ENCODE data around the gene RELN.

RELN gene

DNA sequence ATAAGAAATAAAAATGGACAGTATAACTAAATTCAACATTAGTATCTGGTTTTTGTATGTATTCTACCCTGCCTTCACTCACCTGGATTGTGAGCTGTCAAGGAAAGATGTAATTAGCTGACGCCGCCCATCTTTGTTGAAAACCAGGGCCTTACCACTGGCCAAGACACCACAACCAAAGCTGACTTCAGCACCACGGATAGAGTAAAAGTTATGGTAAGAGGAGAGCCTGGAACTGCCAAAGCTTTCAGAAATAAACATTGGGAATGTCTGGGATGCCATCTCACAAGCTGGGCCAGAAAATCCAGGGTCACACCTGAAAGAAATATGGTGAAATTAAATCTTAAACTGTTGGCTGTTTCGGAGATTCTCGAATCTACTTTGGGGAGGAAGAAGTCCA is 353.3 kb downstream of the RELN start:
- Histone ChIP-seq H3K4me1 (ENCODE audit: control insufficient read depth in 1 of 2, insufficient read depth in 2 of 2, low read length in 2 of 2) (no peaks in the 10 kb centered on the region), H4K12ac (ENCODE audit: low read depth, low read length) (no peak overlapping the region), H3K14ac (ENCODE audit: low read length) (no peak overlapping the region), H3K9me3 (ENCODE audit: insufficient read depth, low read depth, low read length) (no peaks in the 10 kb centered on the region), H2AFZ (ENCODE audit: insufficient read depth, low read length, poor library complexity) (no peak overlapping the region), H3K79me2 (ENCODE audit: control insufficient read depth, insufficient read depth, low read length, poor library complexity) (no peaks in the 10 kb centered on the region), H3K27ac (ENCODE audit: low read depth, low read length) (no peak overlapping the region), H3K27me3 (ENCODE audit: insufficient read depth, low read length) (no peaks in the 10 kb centered on the region), H3K4me2 (ENCODE audit: low read length) (no peak overlapping the region), H3K36me3 (ENCODE audit: control insufficient read depth in 1 of 2, insufficient read depth in 2 of 2, low read length in 2 of 2) (no peaks in the 10 kb centered on the region), H3K23ac (ENCODE audit: low read length) (no peak overlapping the region), H2BK12ac (ENCODE audit: low read length) (no peak overlapping the region), H3K4me3 (ENCODE audit: low read depth, low read length) (no peak overlapping the region), H3K9ac (ENCODE audit: low read length) (no peak overlapping the region), H2AK5ac (ENCODE audit: low read length) (no peak overlapping the region), H4K91ac (ENCODE audit: low read depth, low read length) (no peak overlapping the region), H4K8ac (ENCODE audit: low read depth, low read length) (no peak overlapping the region), H3K79me1 (ENCODE audit: low read length) (no peaks in the 10 kb centered on the region), H3K18ac (ENCODE audit: low read length) (no peak overlapping the region), H2BK120ac (ENCODE audit: insufficient read depth, low read length, poor library complexity) (no peak overlapping the region), H3K4ac (ENCODE audit: low read depth, low read length) (no peak overlapping the region), H2BK5ac (ENCODE audit: low read depth, low read length, poor library complexity) (no peak overlapping the region)
- no CpG with 5 or more reads among the region's 5 CpGs for WGBS (ENCODE audit: extremely low coverage, insufficient coverage, insufficient read length)
- DNase-seq = no peak

DNA sequence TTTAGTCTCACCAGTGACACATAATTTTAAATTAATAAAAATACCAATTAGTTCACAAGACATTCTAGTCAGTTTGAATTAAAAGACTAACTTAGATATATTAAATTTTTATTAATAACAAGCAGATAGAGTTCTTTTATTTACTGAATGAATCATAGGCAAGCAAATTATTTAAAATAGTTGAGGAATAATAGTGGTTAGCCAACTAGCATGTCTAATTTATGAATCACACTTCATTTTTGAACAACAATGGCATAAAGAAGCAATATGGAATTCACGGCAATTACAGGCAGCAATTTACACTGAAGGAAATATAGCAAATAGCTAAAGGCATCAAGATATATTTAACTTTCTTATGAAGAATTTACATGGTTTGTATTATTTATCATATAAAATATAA is 356.5 kb downstream of the RELN start:
- Histone ChIP-seq H3K14ac (ENCODE audit: low read length) (no peak overlapping the region), H3K4me3 (ENCODE audit: low read depth, low read length) (no peak overlapping the region), H4K91ac (ENCODE audit: low read depth, low read length) (no peak overlapping the region), H2BK12ac (ENCODE audit: low read length) (no peak overlapping the region), H3K79me2 (ENCODE audit: control insufficient read depth, insufficient read depth, low read length, poor library complexity) (no peaks in the 10 kb centered on the region), H2BK5ac (ENCODE audit: low read depth, low read length, poor library complexity) (no peak overlapping the region), H3K27ac (ENCODE audit: low read depth, low read length) (no peak overlapping the region), H3K9ac (ENCODE audit: low read length) (no peak overlapping the region), H4K8ac (ENCODE audit: low read depth, low read length) (no peak overlapping the region), H3K79me1 (ENCODE audit: low read length) (no peaks in the 10 kb centered on the region), H3K18ac (ENCODE audit: low read length) (no peak overlapping the region), H3K9me3 (ENCODE audit: insufficient read depth, low read depth, low read length) (no peaks in the 10 kb centered on the region), H3K36me3 (ENCODE audit: control insufficient read depth in 1 of 2, insufficient read depth in 2 of 2, low read length in 2 of 2) (no peaks in the 10 kb centered on the region), H3K23ac (ENCODE audit: low read length) (no peak overlapping the region), H2AFZ (ENCODE audit: insufficient read depth, low read length, poor library complexity) (no peak overlapping the region), H2AK5ac (ENCODE audit: low read length) (no peak overlapping the region), H2BK120ac (ENCODE audit: insufficient read depth, low read length, poor library complexity) (no peak overlapping the region), H3K4me2 (ENCODE audit: low read length) (no peak overlapping the region), H3K27me3 (ENCODE audit: insufficient read depth, low read length) (no peaks in the 10 kb centered on the region), H4K12ac (ENCODE audit: low read depth, low read length) (no peak overlapping the region), H3K4ac (ENCODE audit: low read depth, low read length) (no peak overlapping the region), H3K4me1 (ENCODE audit: control insufficient read depth in 1 of 2, insufficient read depth in 2 of 2, low read length in 2 of 2) (no peaks in the 10 kb centered on the region)
- WGBS (ENCODE audit: extremely low coverage, insufficient coverage, insufficient read length) = no CpG with 5 or more reads among the region's 1 CpG
- peak in 1 of 2 donors; percentile 59 for DNase-seq

DNA sequence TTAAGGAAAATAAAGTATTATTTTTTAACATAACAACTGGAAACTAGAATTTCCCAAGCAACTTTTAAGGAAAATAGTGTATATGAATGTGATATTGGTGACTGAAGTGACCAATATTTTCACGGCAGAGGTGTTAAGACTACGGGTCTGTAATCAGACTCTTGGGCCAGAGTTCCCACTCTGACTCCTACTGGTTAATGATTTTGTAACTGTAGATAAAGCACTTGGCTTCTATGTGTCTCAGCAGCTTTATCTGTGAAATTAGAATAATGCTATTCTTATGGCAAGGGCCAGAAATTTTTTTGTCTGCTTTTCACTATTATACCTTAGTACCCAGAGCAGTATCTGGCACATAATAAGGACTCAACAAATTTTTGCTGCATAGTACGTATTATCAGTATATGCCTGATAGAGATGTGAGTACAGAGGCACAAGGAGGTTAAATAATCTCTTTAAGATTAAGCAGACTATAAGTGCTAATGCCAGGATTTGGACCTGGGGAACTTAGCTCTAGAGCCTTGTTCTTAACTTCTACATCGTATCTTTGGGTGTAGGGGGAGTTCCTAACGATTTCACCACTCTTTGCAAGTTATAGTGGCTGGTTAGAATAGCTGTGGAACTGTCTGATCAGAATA is 357.3 kb downstream of the RELN start:
- Histone ChIP-seq H2BK5ac (ENCODE audit: low read depth, low read length, poor library complexity) (no peak overlapping the region), H4K91ac (ENCODE audit: low read depth, low read length) (no peak overlapping the region), H3K23ac (ENCODE audit: low read length) (no peak overlapping the region), H3K4me2 (ENCODE audit: low read length) (no peak overlapping the region), H4K12ac (ENCODE audit: low read depth, low read length) (no peak overlapping the region), H3K79me2 (ENCODE audit: control insufficient read depth, insufficient read depth, low read length, poor library complexity) (no peaks in the 10 kb centered on the region), H3K4me3 (ENCODE audit: low read depth, low read length) (no peak overlapping the region), H3K9ac (ENCODE audit: low read length) (no peak overlapping the region), H3K79me1 (ENCODE audit: low read length) (no peaks in the 10 kb centered on the region), H3K27me3 (ENCODE audit: insufficient read depth, low read length) (no peaks in the 10 kb centered on the region), H3K18ac (ENCODE audit: low read length) (no peak overlapping the region), H3K27ac (ENCODE audit: low read depth, low read length) (no peak overlapping the region), H2BK120ac (ENCODE audit: insufficient read depth, low read length, poor library complexity) (no peak overlapping the region), H2AFZ (ENCODE audit: insufficient read depth, low read length, poor library complexity) (no peak overlapping the region), H3K9me3 (ENCODE audit: insufficient read depth, low read depth, low read length) (no peaks in the 10 kb centered on the region), H2AK5ac (ENCODE audit: low read length) (no peak overlapping the region), H3K14ac (ENCODE audit: low read length) (no peak overlapping the region), H4K8ac (ENCODE audit: low read depth, low read length) (no peak overlapping the region), H3K4me1 (ENCODE audit: control insufficient read depth in 1 of 2, insufficient read depth in 2 of 2, low read length in 2 of 2) (no peaks in the 10 kb centered on the region), H3K36me3 (ENCODE audit: control insufficient read depth in 1 of 2, insufficient read depth in 2 of 2, low read length in 2 of 2) (no peaks in the 10 kb centered on the region), H3K4ac (ENCODE audit: low read depth, low read length) (no peak overlapping the region), H2BK12ac (ENCODE audit: low read length) (no peak overlapping the region)
- DNase-seq = no peak
- WGBS (ENCODE audit: extremely low coverage, insufficient coverage, insufficient read length) = no CpG with 5 or more reads among the region's 5 CpGs

DNA sequence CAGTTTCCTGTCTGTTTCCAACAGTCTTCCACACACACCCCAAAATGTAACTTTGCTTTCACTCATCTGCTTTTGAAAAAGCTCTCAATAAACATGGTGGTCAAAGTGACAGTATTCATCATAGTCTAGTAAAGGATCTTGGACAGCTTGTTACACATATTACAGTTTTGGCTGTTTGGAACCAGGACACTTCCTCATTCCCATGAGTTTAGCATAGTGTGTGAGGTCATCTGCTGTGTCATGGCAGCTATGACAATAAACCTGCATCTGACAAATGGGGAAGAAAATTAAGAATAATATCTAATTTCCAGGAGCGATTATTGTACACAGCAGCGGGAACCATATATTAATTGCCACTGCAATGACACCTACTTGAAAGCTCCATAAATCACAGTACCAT is 359.1 kb downstream of the RELN start:
- H3K4me3 ChIP-seq (ENCODE audit: low read depth, low read length) = no peak overlapping the region
- no peak overlapping the region for H4K91ac ChIP-seq (ENCODE audit: low read depth, low read length)
- WGBS (ENCODE audit: extremely low coverage, insufficient coverage, insufficient read length) = no CpG with 5 or more reads among the region's 2 CpGs
- H2BK120ac ChIP-seq (ENCODE audit: insufficient read depth, low read length, poor library complexity) = no peak overlapping the region
- no peaks in the 10 kb centered on the region for H3K9me3 ChIP-seq (ENCODE audit: insufficient read depth, low read depth, low read length)
- H3K14ac ChIP-seq (ENCODE audit: low read length) = no peak overlapping the region
- DNase-seq = peak in 1 of 2 donors; percentile 31
- no peak overlapping the region for H3K4ac ChIP-seq (ENCODE audit: low read depth, low read length)
- H3K79me2 ChIP-seq (ENCODE audit: control insufficient read depth, insufficient read depth, low read length, poor library complexity) = no peaks in the 10 kb centered on the region
- no peak overlapping the region for H3K23ac ChIP-seq (ENCODE audit: low read length)
- H3K36me3 ChIP-seq (ENCODE audit: control insufficient read depth in 1 of 2, insufficient read depth in 2 of 2, low read length in 2 of 2) = no peaks in the 10 kb centered on the region
- no peak overlapping the region for H4K8ac ChIP-seq (ENCODE audit: low read depth, low read length)
- H2BK12ac ChIP-seq (ENCODE audit: low read length) = no peak overlapping the region
- no peak overlapping the region for H3K27ac ChIP-seq (ENCODE audit: low read depth, low read length)
- no peak overlapping the region for H3K18ac ChIP-seq (ENCODE audit: low read length)
- H3K4me2 ChIP-seq (ENCODE audit: low read length) = no peak overlapping the region
- H2AK5ac ChIP-seq (ENCODE audit: low read length) = no peak overlapping the region
- H4K12ac ChIP-seq (ENCODE audit: low read depth, low read length) = no peak overlapping the region
- H2AFZ ChIP-seq (ENCODE audit: insufficient read depth, low read length, poor library complexity) = no peak overlapping the region
- H2BK5ac ChIP-seq (ENCODE audit: low read depth, low read length, poor library complexity) = no peak overlapping the region
- H3K27me3 ChIP-seq (ENCODE audit: insufficient read depth, low read length) = no peaks in the 10 kb centered on the region
- H3K79me1 ChIP-seq (ENCODE audit: low read length) = no peaks in the 10 kb centered on the region
- no peak overlapping the region for H3K9ac ChIP-seq (ENCODE audit: low read length)
- H3K4me1 ChIP-seq (ENCODE audit: control insufficient read depth in 1 of 2, insufficient read depth in 2 of 2, low read length in 2 of 2) = no peaks in the 10 kb centered on the region
